SH-SY5Y (cell line): ENCODE data around the gene TSC22D3.

Experiments used
- GATA2 ChIP-seq: IDR thresholded peaks from 2 replicates; pipeline ENCODE4 v1.6.1; 2011; ENCODE audit warnings: mild to moderate bottlenecking, low read depth, low read length
- GATA3 ChIP-seq: IDR thresholded peaks from 2 replicates; pipeline ENCODE4 v1.6.1; 2011; ENCODE audit warnings: low read depth, mild to moderate bottlenecking, low read length, moderate library complexity

DNA sequence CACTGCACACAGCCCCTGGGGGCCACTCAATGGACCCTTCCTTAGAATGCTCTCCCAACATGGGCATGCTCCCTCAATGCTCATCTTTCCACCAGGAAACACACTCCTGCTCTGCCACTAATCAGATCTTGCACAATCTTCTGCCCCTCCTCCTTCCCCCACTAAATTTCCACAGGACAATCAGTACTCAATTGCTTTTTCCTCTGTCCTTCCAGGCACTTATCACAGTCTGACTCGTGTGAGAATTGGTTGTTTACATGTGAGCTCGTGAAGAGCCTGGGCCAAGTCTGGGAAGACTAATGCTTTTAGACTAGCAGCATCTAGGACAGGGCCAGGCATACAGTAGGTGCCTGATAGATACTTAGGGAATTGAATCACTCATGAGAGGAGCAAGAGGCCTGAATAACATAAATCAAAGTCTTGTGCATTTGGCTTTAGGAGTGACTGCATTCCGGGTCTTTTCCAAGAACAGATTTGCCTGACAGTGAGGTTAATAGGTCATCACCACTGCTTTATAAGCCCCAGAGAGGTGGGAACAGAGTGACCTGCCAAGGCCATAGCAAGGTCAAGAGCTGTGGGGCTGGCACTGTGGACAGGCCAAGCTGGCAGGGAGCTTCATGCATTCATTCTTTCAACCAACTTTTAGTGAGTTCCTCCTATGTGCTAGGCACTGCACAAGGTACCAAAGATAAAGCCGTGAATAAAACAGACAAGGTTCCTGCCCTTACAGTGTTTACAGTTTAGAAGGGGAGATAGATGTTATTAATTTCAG, 92.3 kb downstream of the TSC22D3 start:
- no peak for TF ChIP-seq GATA2
- no peak for TF ChIP-seq GATA3
